HepG2 (cell line): ENCODE measurements around the gene FBXL7. TPM values are rescaled to one million over a fixed set of nuclear protein-coding genes. Genes with fewer than 3 reads are reported as not detected.

Source experiments
- ATAC-seq: fragments of 200-7000 bp; cut with Tn5 transposase; 3 replicates; pipeline ENCODE4 v1.9.1; 2020; ENCODE audit warnings: mild to moderate bottlenecking, moderate library complexity
- BruUV-seq: library from RNA; stranded (reverse); fragments of 400-500 nt; replicated peaks from 2 replicates; lab custom pipeline; 2021; lab: Mats Ljungman, UMichigan
- CTCF ChIA-PET: fragments of 300-600 bp; formaldehyde crosslinking; extraction: SDS; loops from one replicate; lab custom pipeline; 2021; ENCODE audit warnings: low total read pairs, inconsistent platforms, low intra/inter-chr PET ratio; lab: Yijun Ruan, JAX
- POLR2A ChIA-PET: fragments of 350-600 bp; sonication (Branson Sonifier 250); formaldehyde crosslinking; loops from one replicate; lab custom pipeline; 2020; ENCODE audit warnings: antibody characterized with exemption, inconsistent platforms; lab: Yijun Ruan, JAX
- DNase-seq: peaks from one replicate; pipeline ENCODE4 v3.0.0-alpha.2; 2015; ENCODE audit warnings: low spot score
- FAIRE-seq: peaks from 3 replicates; lab custom pipeline; 2011; peaks lifted over from hg19 to GRCh38; lab: Jason Lieb, UNC
- H2AFZ ChIP-seq: one replicate; pipeline ENCODE4 v1.6.1; 2011; ENCODE audit warnings: low read length, inconsistent platforms
- H3K27ac ChIP-seq: fragments of 300-600 bp; 3 replicates; pipeline ENCODE4 v1.8.0; 2011; ENCODE audit warnings: mixed run types, mild to moderate bottlenecking, mixed read lengths, low read length, inconsistent platforms; ENCODE audit not compliant: insufficient read depth; ENCODE audit errors: extremely low read length
- H3K27me3 ChIP-seq, 2 experiments: fragments of 200-600 bp in 1 of 2; 2 replicates in 1 of 2; 3 replicates in 1 of 2; pipeline versions ENCODE4 v1.6.0 to v1.8.0; 2011; ENCODE audit warnings: low read length in 2 of 2, mild to moderate bottlenecking in 2 of 2, moderate library complexity in 2 of 2, inconsistent platforms in 1 of 2; ENCODE audit not compliant: insufficient read depth in 2 of 2, control insufficient read depth in 1 of 2
- H3K36me3 ChIP-seq, 2 experiments: fragments of 200-600 bp in 1 of 2; replicated peaks in 1 of 2; 2 replicates in 1 of 2; 3 replicates in 1 of 2; pipeline versions ENCODE4 v1.5.1 to v1.8.0; 2011; ENCODE audit warnings: low read length in 2 of 2, inconsistent platforms in 1 of 2; ENCODE audit not compliant: insufficient read depth in 2 of 2, control insufficient read depth in 1 of 2
- H3K4me1 ChIP-seq: 2 replicates; pipeline ENCODE4 v1.5.1; 2012; ENCODE audit warnings: low read length, inconsistent platforms; ENCODE audit not compliant: insufficient read depth
- H3K4me2 ChIP-seq: 2 replicates; pipeline ENCODE4 v1.6.0; 2011; ENCODE audit warnings: low read depth, low read length, inconsistent platforms
- H3K4me3 ChIP-seq, 3 experiments: fragments of 200-600 bp in 1 of 3; sonication (generic), shearing (Covaris generic) in 1 of 3; replicated peaks in 1 of 3; 2 replicates each; pipeline ENCODE4 v1.5.1; 2011 to 2016; ENCODE audit warnings: low read length in 3 of 3, inconsistent platforms in 2 of 3, low read depth in 2 of 3, mild to moderate bottlenecking in 2 of 3, control low read depth in 1 of 3, mixed read lengths in 1 of 3; ENCODE audit not compliant: insufficient read depth in 1 of 3
- H3K79me2 ChIP-seq: one replicate; pipeline ENCODE4 v1.6.1; 2011; ENCODE audit warnings: low read length, inconsistent platforms; ENCODE audit not compliant: insufficient read depth
- H3K9ac ChIP-seq: 2 replicates; pipeline ENCODE4 v1.6.0; 2011; ENCODE audit warnings: mild to moderate bottlenecking, low read depth, low read length, inconsistent platforms; ENCODE audit not compliant: insufficient read depth
- H3K9me3 ChIP-seq: 2 replicates; pipeline ENCODE4 v1.5.1; 2012; ENCODE audit warnings: mild to moderate bottlenecking, low read length
- H4K20me1 ChIP-seq: 2 replicates; pipeline ENCODE4 v1.6.0; 2011; ENCODE audit warnings: inconsistent platforms, mild to moderate bottlenecking, low read length, moderate library complexity; ENCODE audit not compliant: insufficient read depth
- FLYWCH1 ChIP-seq: sonication (generic); formaldehyde crosslinking; IDR thresholded peaks from 2 replicates; pipeline ENCODE4 v1.8.1; 2023; ENCODE audit warnings: mild to moderate bottlenecking, missing genetic modification reagents
- FOXK1 ChIP-seq: sonication (generic); formaldehyde crosslinking; IDR thresholded peaks from 2 replicates; pipeline ENCODE4 v1.4.0; 2020; ENCODE audit warnings: low read depth, missing genetic modification reagents, borderline replicate concordance
- SMARCC2 ChIP-seq: fragments of 450-650 bp; IDR thresholded peaks from 2 replicates; pipeline ENCODE4 v1.6.1; 2017; ENCODE audit warnings: antibody characterized with exemption, mild to moderate bottlenecking
- ZHX1 ChIP-seq: sonication (generic); formaldehyde crosslinking; IDR thresholded peaks from 2 replicates; pipeline ENCODE4 v1.8.1; 2022; ENCODE audit warnings: low read depth, mild to moderate bottlenecking, missing genetic modification reagents
- ZMYM2 ChIP-seq: sonication (generic); formaldehyde crosslinking; IDR thresholded peaks from 2 replicates; pipeline ENCODE4 v1.8.0; 2022; ENCODE audit warnings: mild to moderate bottlenecking, missing genetic modification reagents
- ZNF337 ChIP-seq: sonication (generic); formaldehyde crosslinking; IDR thresholded peaks from 2 replicates; pipeline ENCODE4 v1.5.1; 2020; ENCODE audit warnings: missing genetic modification reagents, low read depth, mild to moderate bottlenecking, borderline replicate concordance
- ZNF543 ChIP-seq: sonication (generic); formaldehyde crosslinking; IDR thresholded peaks from 2 replicates; pipeline ENCODE4 v1.4.0; 2020; ENCODE audit warnings: mild to moderate bottlenecking, missing genetic modification reagents
- ZNF564 ChIP-seq: sonication (generic); formaldehyde crosslinking; IDR thresholded peaks from 2 replicates; pipeline ENCODE4 v1.8.1; 2023; ENCODE audit warnings: mild to moderate bottlenecking, missing genetic modification reagents
- ZNF577 ChIP-seq: sonication (generic); formaldehyde crosslinking; IDR thresholded peaks from 2 replicates; pipeline ENCODE4 v1.4.0; 2020; ENCODE audit warnings: mild to moderate bottlenecking, low read depth, missing genetic modification reagents, borderline replicate concordance
- ZNF720 ChIP-seq: sonication (generic); formaldehyde crosslinking; IDR thresholded peaks from 2 replicates; pipeline ENCODE4 v1.4.0; 2020; ENCODE audit warnings: missing genetic modification reagents
- ZNF782 ChIP-seq: sonication (generic); formaldehyde crosslinking; IDR thresholded peaks from 2 replicates; pipeline ENCODE4 v1.4.0; 2020; ENCODE audit warnings: missing genetic modification reagents, mild to moderate bottlenecking, borderline replicate concordance
- WGBS: methylation state at CpG from one replicate; pipeline ENCODE4 v1.1.6; 2017; ENCODE audit warnings: low lambda C conversion rate; 5-methylcytosine and 5-hydroxymethylcytosine counted together
- in situ Hi-C: cut with HindIII; loops from 2 replicates; pipeline ENCODE4 v1.10.0; 2017; ENCODE audit warnings: low pct_unique_long_range_greater_than_20kb; ENCODE audit not compliant: extremely low pct_ligation_motif_present
- intact Hi-C: fragments of 100-400 bp; cut with micrococcal nuclease; formaldehyde crosslinking; loops from one replicate; pipeline ENCODE4 v1.10.0; 2022; ENCODE audit not compliant: unreplicated experiment
- polyA plus RNA-seq, 8 experiments: library from polyadenylated mRNA; depleted of rRNA in 3 of 8; stranded (reverse) in 7 of 8; unstranded in 1 of 8; fragments of >200 nt; fragmentation: Illumina TruSeq in 4 of 8; extraction: Trizol in 4 of 8; gene quantifications; 2 replicates each; pipeline versions ENCODE4 v1.2.1 to v1.2.3, GENCODE V29; 2011 to 2016; ENCODE audit warnings: low read depth in 4 of 8, missing spikeins in 1 of 8, mixed read lengths in 1 of 8; ENCODE audit not compliant: insufficient read depth in 1 of 8
- total RNA-seq, 5 experiments: library from RNA; depleted of rRNA; stranded (reverse); fragments of >200 nt; fragmentation: Illumina TruSeq; extraction: Trizol; gene quantifications; 2 replicates each; pipeline ENCODE4 v1.2.3, GENCODE V29; 2016; ENCODE audit warnings: low read depth in 1 of 5

FBXL7 gene
- total and polyA plus RNA-seq, 2 of the 13 experiments (the other 11 are each of a cell fraction or from before 2014, with no cell fraction given) = 0.07 TPM; not detected in 1

DNA sequence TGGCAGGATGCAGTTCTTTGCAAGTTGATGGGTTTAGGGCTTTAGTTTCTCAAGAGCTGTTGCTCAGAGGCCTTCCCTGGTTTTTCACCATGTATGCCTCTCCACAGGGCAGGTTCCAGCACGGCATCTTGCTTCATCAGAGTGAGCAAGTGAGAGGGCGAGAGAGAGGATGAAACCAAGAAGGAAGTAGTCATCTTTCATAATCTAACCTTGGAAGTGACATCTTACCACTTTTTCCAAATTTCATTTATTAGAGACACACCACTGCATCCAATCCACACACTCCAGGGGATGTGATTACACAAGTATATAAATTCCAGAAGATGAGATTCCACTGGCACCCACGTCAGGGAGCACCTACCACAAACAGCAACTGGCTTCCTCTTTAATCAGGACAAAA lies 385.2 kb downstream of the FBXL7 start:
- H2AFZ ChIP-seq = no peak overlapping the region
- no peak for TF ChIP-seq ZNF720
- H3K4me3 ChIP-seq = no peak overlapping the region
- no peak overlapping the region for H3K27ac ChIP-seq
- ChIA-PET POLR2A (no interaction called here), CTCF (no interaction called here)
- H3K9me3 ChIP-seq = peaks cover 14% of the 10 kb centered on the region
- no peaks in the 10 kb centered on the region for H4K20me1 ChIP-seq
- no peaks in the 10 kb centered on the region for H3K4me1 ChIP-seq
- ATAC-seq (no peak), FAIRE-seq (no peak), DNase-seq (no peak)
- H3K79me2 ChIP-seq = no peaks in the 10 kb centered on the region
- no TSS peak for BruUV-seq
- no peak overlapping the region for H3K9ac ChIP-seq
- no peaks in the 10 kb centered on the region for H3K36me3 ChIP-seq
- H3K4me2 ChIP-seq = no peak overlapping the region
- in situ Hi-C loops (no loop called here), intact Hi-C loops (no loop called here)
- WGBS = 2% methylated on average over 3 of the region's 3 CpGs
- no peaks in the 10 kb centered on the region for H3K27me3 ChIP-seq

- H2AFZ ChIP-seq = no peak overlapping the region
- TF ChIP-seq ZNF337 (CRISPR knock-in tag) (no peak), ZNF564 (no peak), SMARCC2 (no peak), ZHX1 (CRISPR knock-in tag) (no peak), ZMYM2 (no peak), FOXK1 (CRISPR knock-in tag) (no peak), ZNF543 (CRISPR knock-in tag) (no peak), ZNF782 (CRISPR knock-in tag) (no peak), FLYWCH1 (CRISPR knock-in tag) (no peak), ZNF577 (CRISPR knock-in tag) (no peak)
- no peak overlapping the region for H3K27ac ChIP-seq
- ChIA-PET CTCF (no interaction called here), POLR2A (no interaction called here)
- FAIRE-seq (no peak), ATAC-seq (no peak), DNase-seq (no peak)
- no peaks in the 10 kb centered on the region for H3K27me3 ChIP-seq
- no peaks in the 10 kb centered on the region for H3K36me3 ChIP-seq
- intact Hi-C loops = no loop called here
- no peaks in the 10 kb centered on the region for H3K4me1 ChIP-seq
- in situ Hi-C loops = no loop called here
- no peak overlapping the region for H3K4me3 ChIP-seq
- WGBS = 0% methylated on average over 1 of the region's 1 CpG
- H3K9ac ChIP-seq = no peak overlapping the region
- no TSS peak for BruUV-seq
- no peak overlapping the region for H3K4me2 ChIP-seq
- no peaks in the 10 kb centered on the region for H3K79me2 ChIP-seq
- H3K9me3 ChIP-seq = peaks cover 14% of the 10 kb centered on the region
- H4K20me1 ChIP-seq = no peaks in the 10 kb centered on the region
Measured at GRCh38 chr5:15886156-15886555, 386.2 kb downstream of the FBXL7 start.
